ENCODE results near the gene MIB1. TPM values are rescaled to one million over a fixed set of nuclear protein-coding genes. Genes with fewer than 3 reads are reported as not detected.

The MIB1 gene
- total RNA-seq, 1 experiment from 2014 or later, result 48.8 TPM

DNA sequence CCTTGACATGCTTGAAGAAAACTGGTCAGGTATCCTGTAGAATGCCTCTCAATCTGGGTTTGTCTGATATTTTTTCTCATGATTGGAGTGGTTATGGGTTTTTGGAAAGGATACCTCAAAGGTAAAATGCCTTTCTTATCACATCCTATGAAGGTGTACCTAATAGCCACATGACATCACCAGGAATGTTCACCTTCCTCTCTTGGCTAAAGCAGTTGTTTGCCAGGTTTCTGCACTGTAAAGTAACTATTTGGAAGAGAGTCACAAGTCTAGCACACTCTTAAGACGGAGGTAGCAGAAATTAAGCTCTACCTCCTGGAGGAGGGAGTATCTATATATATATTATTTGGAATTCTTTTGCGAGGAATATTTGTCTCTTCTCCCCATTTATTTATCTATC lies 17.9 kb upstream of the MIB1 start:
- no peak overlapping the region for H3K9ac ChIP-seq (ENCODE audit: extremely low read depth, insufficient read length, low read length)
- no CpG with 5 or more reads among the region's 2 CpGs for WGBS (ENCODE audit: extremely low coverage, insufficient read length, low lambda C conversion rate)

More for the DNA sequence above, 17.9 kb upstream of the MIB1 start:
- H4K8ac ChIP-seq (replicated peaks; ENCODE audit: insufficient read length, low read depth, low read length), result no peak overlapping the region
- TF ChIP-seq, protein P1, sequence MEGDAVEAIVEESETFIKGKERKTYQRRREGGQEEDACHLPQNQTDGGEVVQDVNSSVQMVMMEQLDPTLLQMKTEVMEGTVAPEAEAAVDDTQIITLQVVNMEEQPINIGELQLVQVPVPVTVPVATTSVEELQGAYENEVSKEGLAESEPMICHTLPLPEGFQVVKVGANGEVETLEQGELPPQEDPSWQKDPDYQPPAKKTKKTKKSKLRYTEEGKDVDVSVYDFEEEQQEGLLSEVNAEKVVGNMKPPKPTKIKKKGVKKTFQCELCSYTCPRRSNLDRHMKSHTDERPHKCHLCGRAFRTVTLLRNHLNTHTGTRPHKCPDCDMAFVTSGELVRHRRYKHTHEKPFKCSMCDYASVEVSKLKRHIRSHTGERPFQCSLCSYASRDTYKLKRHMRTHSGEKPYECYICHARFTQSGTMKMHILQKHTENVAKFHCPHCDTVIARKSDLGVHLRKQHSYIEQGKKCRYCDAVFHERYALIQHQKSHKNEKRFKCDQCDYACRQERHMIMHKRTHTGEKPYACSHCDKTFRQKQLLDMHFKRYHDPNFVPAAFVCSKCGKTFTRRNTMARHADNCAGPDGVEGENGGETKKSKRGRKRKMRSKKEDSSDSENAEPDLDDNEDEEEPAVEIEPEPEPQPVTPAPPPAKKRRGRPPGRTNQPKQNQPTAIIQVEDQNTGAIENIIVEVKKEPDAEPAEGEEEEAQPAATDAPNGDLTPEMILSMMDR (conservative IDR thresholded peaks at IDR 0.05), result no peak
- no peaks in the 10 kb centered on the region for H3K27me3 Mint-ChIP-seq (ENCODE audit: low read depth)
- H3K4me3 Mint-ChIP-seq, result no peak overlapping the region
- no peaks in the 10 kb centered on the region for H3K79me1 ChIP-seq (ENCODE audit: insufficient read depth, low read depth, low read length, poor library complexity, severe bottlenecking)
- no peaks in the 10 kb centered on the region for H3K27me3 ChIP-seq (ENCODE audit: insufficient read depth, low read length)
- no peak overlapping the region for H3K4me2 ChIP-seq (ENCODE audit: insufficient read depth, insufficient read length, low read length)
- no peaks in the 10 kb centered on the region for H4K20me1 ChIP-seq (ENCODE audit: control insufficient read depth, insufficient read depth, insufficient read length)
- H3K9me3 ChIP-seq (ENCODE audit: control insufficient read depth, low read depth, low read length), result no peaks in the 10 kb centered on the region
- no peak overlapping the region for H4K5ac ChIP-seq (ENCODE audit: insufficient read length, low read depth, low read length)
- no peaks in the 10 kb centered on the region for H3K36me3 Mint-ChIP-seq (ENCODE audit: insufficient read depth in 1 of 3, low read depth in 3 of 3)
- H3K9me3 Mint-ChIP-seq, result no peaks in the 10 kb centered on the region
- no peak overlapping the region for H3K23ac ChIP-seq (ENCODE audit: insufficient read length, low read depth, low read length)
- no peak overlapping the region for H2BK12ac ChIP-seq (ENCODE audit: insufficient read length, low read depth, low read length)
- no peak overlapping the region for H3K14ac ChIP-seq (ENCODE audit: insufficient read depth, low read length)
- H2AFZ ChIP-seq (ENCODE audit: low read length), result no peak overlapping the region
- peaks cover 4% of the 10 kb centered on the region for H3K23me2 ChIP-seq (ENCODE audit: insufficient read length, low read depth, low read length, poor library complexity, severe bottlenecking)
- H3K4me1 ChIP-seq (ENCODE audit: insufficient read depth, low read length), result no peaks in the 10 kb centered on the region
- no peak overlapping the region for H3K27ac ChIP-seq (ENCODE audit: insufficient read length, low read depth, low read length)
- DNase-seq, result no peak
- no peak overlapping the region for H2BK15ac ChIP-seq (ENCODE audit: low read depth, low read length)
- H2BK20ac ChIP-seq (ENCODE audit: low read depth, low read length, poor library complexity, severe bottlenecking), result no peak overlapping the region
- no peaks in the 10 kb centered on the region for H3K79me2 ChIP-seq (ENCODE audit: insufficient read depth, low read length)
- H3K18ac ChIP-seq (ENCODE audit: insufficient read length, low read depth, low read length), result no peak overlapping the region
- H3K56ac ChIP-seq (ENCODE audit: insufficient read length, low read depth, low read length), result no peak overlapping the region
- no peak overlapping the region for H2BK120ac ChIP-seq (ENCODE audit: low read depth, low read length, poor library complexity, severe bottlenecking)
- no peak overlapping the region for H3K4ac ChIP-seq (ENCODE audit: low read depth, low read length)
- no peak overlapping the region for H3K27ac Mint-ChIP-seq
- H3T11ph ChIP-seq (ENCODE audit: low read length), result no peak overlapping the region
- no peak overlapping the region for H2AK5ac ChIP-seq (ENCODE audit: insufficient read length, low read length)
- H2BK5ac ChIP-seq (ENCODE audit: insufficient read length, low read length), result no peak overlapping the region
- H3K4me1 Mint-ChIP-seq, result no peaks in the 10 kb centered on the region
- H4K91ac ChIP-seq (ENCODE audit: insufficient read length, low read depth, low read length), result no peak overlapping the region

Data from H9 (cell line).